Measurements from ENCODE around the gene CIB4.

Gene CIB4

GRCh38 chr2:26634636-26635230 is 6.4 kb downstream of the CIB4 start:
- no peak overlapping the region for H2AFZ ChIP-seq
- H3K27ac ChIP-seq, result no peak overlapping the region
- H3K9me3 ChIP-seq (ENCODE audit: control insufficient read depth, low read length), result no peaks in the 10 kb centered on the region
- no peaks in the 10 kb centered on the region for H3K4me1 ChIP-seq
- H3K36me3 ChIP-seq (ENCODE audit: control insufficient read depth, insufficient read depth, low read length), result no peaks in the 10 kb centered on the region
- H3K9ac ChIP-seq, result no peak overlapping the region
- no peaks in the 10 kb centered on the region for H3K27me3 ChIP-seq (ENCODE audit: control insufficient read depth, insufficient read depth, low read length)
- H3K4me3 ChIP-seq (ENCODE audit: low read depth, low read length), result no peak overlapping the region
- H3K79me2 ChIP-seq, result no peaks in the 10 kb centered on the region
- no peak for TF ChIP-seq CTCF (IDR thresholded peaks at IDR 0.05)
- no peak overlapping the region for H3K4me2 ChIP-seq (ENCODE audit: low read length)

GRCh38 chr2:26633993-26634595 is 7.1 kb downstream of the CIB4 start:
- Histone ChIP-seq H3K9ac (no peak overlapping the region), H2AFZ (no peak overlapping the region), H3K4me3 (ENCODE audit: low read depth, low read length) (no peak overlapping the region), H3K27me3 (ENCODE audit: control insufficient read depth, insufficient read depth, low read length) (no peaks in the 10 kb centered on the region), H3K27ac (no peak overlapping the region), H3K4me2 (ENCODE audit: low read length) (no peak overlapping the region), H3K4me1 (no peaks in the 10 kb centered on the region), H3K79me2 (no peaks in the 10 kb centered on the region), H3K36me3 (ENCODE audit: control insufficient read depth, insufficient read depth, low read length) (no peaks in the 10 kb centered on the region), H3K9me3 (ENCODE audit: control insufficient read depth, low read length) (no peaks in the 10 kb centered on the region)
- TF ChIP-seq CTCF (IDR thresholded peaks at IDR 0.05), result no peak

GRCh38 chr2:26633351-26633945 is 7.7 kb downstream of the CIB4 start:
- Histone ChIP-seq H3K9ac (no peak overlapping the region), H3K36me3 (ENCODE audit: control insufficient read depth, insufficient read depth, low read length) (no peaks in the 10 kb centered on the region), H3K4me3 (ENCODE audit: low read depth, low read length) (no peak overlapping the region), H3K27me3 (ENCODE audit: control insufficient read depth, insufficient read depth, low read length) (no peaks in the 10 kb centered on the region), H3K9me3 (ENCODE audit: control insufficient read depth, low read length) (no peaks in the 10 kb centered on the region), H3K4me2 (ENCODE audit: low read length) (no peak overlapping the region), H3K79me2 (no peaks in the 10 kb centered on the region), H3K27ac (no peak overlapping the region), H3K4me1 (no peaks in the 10 kb centered on the region), H2AFZ (no peak overlapping the region)
- no peak for TF ChIP-seq CTCF (IDR thresholded peaks at IDR 0.05)

GRCh38 chr2:26632624-26633185 is 8.5 kb downstream of the CIB4 start:
- Histone ChIP-seq H2AFZ (no peak overlapping the region), H3K4me3 (ENCODE audit: low read depth, low read length) (no peak overlapping the region), H3K4me1 (no peaks in the 10 kb centered on the region), H3K27me3 (ENCODE audit: control insufficient read depth, insufficient read depth, low read length) (no peaks in the 10 kb centered on the region), H3K79me2 (no peaks in the 10 kb centered on the region), H3K9ac (no peak overlapping the region), H3K9me3 (ENCODE audit: control insufficient read depth, low read length) (no peaks in the 10 kb centered on the region), H3K36me3 (ENCODE audit: control insufficient read depth, insufficient read depth, low read length) (no peaks in the 10 kb centered on the region), H3K27ac (no peak overlapping the region), H3K4me2 (ENCODE audit: low read length) (no peak overlapping the region)
- TF ChIP-seq CTCF (IDR thresholded peaks at IDR 0.05), result no peak

Measured in parathyroid adenoma (tissue), 2 donors.